Left colon (tissue), 2 donors: ENCODE measurements around the gene CFAP100. TPM values are rescaled to one million over a fixed set of nuclear protein-coding genes. Genes with fewer than 3 reads are reported as not detected.

Experiments used
- ATAC-seq: fragments of 200-7000 bp; cut with Tn5 transposase; one replicate; pipeline ENCODE4 v1.9.1; 2020; ENCODE audit warnings: mild to moderate bottlenecking, moderate library complexity
- DNase-seq, 2 donors: peaks; one replicate each; pipeline ENCODE4 v3.0.0-alpha.2; 2020
- intact Hi-C, 2 donors: fragments of 100-400 bp; cut with DNase I in 1 of 2; cut with micrococcal nuclease in 1 of 2; formaldehyde crosslinking; loops; one replicate each; pipeline versions ENCODE4 v1.11.2 to v1.14.0; 2022; cut with DNase I, micrococcal nuclease
- total RNA-seq, 2 donors: library from RNA; stranded (reverse); fragmentation: NEBNext Ultra II Directional; extraction: Animal tissue kit (Norgen Biotek cat#: 25700); gene quantifications; one replicate each; pipeline ENCODE4 v1.2.1, GENCODE V29; 2021
- donor health status: DM: no; HTN: no; CAD: no.
- donor health status: DM: yes; HTN: yes; CAD: no.

The CFAP100 gene
- total RNA-seq, 2 donors from 2014 or later = not detected

DNA sequence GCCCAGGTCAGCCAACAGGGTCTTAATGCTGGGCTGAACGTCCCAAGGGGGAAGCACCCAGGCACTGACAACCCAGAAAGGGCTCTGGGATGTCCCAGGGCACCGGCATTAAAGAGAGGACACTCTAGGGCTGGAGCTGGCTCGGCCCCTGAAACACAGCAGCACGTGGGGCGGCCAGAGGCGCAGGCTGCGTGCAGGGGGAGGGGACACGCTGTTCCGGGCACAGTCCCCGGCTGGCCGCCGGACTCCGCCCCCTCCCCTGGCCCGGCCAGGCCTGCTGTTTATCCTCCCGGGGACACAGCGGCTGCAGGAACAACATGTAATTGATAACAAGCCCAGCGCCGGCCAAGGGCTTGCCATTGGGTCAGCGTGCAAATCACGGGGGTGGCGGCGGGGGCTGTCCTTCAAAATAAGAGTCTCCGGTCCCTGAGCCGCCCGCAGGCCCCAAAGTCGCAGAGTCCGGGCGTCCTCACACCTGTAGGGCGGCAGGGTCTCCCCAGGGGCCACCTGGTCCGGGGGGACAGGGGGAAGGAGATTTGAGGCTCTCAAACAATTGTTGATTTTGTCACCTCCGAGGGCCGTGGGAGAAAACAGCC, 38.8 kb upstream of the CFAP100 start:
- DNase-seq = peak; percentile 77 to 93
- intact Hi-C loops = no loop called here
- peak; percentile 54 for ATAC-seq

DNA sequence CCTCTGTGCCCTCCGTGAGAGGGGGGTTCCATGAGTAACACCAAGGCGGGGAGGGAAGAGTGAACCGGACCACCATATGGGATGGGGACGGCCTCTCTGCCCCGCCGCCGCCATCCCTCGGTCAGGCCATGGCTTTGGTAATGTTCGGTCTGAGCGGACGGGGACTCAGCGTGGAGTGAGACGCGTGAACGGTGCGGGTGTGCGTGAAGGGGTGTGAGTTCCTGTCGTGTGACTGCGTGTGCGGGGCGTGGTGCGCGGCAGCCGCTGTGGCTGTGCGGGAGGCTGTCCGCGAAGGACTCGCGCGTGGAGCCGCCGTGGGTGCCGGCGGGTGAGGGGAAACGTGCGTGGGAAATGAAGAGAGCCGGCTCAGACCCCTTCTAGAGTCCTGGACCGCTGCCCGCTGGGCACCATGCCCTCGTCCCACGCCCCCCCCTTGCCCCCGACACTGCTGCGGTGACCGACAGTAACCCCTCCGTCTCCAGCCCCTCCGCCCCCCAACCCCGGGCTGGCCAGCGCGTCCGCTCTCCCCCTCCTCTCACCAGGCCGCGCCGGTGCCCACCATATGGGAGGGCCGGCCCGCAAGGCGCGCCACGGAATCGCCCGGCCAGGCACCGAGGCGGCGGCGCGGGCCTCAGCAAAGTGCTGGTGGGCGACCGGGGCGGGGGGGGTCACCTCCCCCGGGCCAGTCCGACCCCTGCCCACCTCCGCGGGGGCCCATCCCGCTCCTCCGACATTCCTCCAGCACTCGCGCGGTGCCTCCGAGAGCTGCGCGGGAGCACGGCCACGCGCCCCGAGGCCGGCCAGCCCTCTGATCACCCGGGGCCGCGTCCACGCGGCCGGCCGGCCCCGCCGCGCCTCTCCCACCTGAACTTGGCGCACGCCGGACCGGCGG, 38.1 kb upstream of the CFAP100 start:
- peak in 1 of 2 donors; percentile 34 for DNase-seq
- intact Hi-C loops = no loop called here
- peak; percentile 10 for ATAC-seq

DNA sequence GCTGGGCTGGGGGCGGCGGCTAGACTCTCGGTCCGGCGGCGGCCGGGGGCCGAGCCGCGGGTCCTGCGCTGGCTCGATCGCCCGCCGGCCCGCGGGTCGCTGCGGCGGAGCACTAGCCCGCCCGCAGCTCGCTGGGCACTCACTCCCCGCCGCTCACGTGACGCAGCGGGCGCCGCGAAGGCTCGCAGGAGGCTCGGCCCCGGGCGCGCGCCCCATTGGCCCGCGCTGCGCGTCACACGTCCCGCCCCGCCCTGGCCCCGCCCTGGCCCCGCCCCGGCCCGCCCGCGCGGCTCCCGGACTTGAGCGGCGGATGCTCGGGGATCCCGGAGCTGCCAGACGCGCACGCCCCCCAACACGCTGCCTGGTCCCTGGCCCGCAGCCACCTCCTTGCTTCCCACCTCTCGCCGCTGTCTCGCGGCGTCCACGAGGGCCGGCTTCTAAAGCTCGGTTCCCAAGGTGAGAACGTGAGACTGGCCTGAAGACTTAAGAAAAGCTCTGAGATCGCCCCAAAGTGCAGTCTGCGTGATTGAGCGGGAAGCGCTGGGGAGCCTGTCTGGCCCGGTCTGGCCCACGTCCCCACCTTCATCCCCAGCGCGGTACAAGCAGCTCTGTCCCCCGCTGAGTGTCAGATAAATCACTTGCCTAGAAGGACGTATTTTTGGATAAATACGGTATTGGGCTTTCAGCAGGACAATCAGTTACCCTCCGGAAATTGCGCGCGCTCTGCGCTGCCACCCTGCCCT, 37.2 kb upstream of the CFAP100 start, which contains the start of gene KLF15:
KLF15 (minus strand) TSS at position 114 of the 743 bp plus-strand sequence. CDS start 4,486 bp downstream, outside the sequence.
- DNase-seq = peak; percentile 75 to 87
- intact Hi-C loops = no loop called here

DNA sequence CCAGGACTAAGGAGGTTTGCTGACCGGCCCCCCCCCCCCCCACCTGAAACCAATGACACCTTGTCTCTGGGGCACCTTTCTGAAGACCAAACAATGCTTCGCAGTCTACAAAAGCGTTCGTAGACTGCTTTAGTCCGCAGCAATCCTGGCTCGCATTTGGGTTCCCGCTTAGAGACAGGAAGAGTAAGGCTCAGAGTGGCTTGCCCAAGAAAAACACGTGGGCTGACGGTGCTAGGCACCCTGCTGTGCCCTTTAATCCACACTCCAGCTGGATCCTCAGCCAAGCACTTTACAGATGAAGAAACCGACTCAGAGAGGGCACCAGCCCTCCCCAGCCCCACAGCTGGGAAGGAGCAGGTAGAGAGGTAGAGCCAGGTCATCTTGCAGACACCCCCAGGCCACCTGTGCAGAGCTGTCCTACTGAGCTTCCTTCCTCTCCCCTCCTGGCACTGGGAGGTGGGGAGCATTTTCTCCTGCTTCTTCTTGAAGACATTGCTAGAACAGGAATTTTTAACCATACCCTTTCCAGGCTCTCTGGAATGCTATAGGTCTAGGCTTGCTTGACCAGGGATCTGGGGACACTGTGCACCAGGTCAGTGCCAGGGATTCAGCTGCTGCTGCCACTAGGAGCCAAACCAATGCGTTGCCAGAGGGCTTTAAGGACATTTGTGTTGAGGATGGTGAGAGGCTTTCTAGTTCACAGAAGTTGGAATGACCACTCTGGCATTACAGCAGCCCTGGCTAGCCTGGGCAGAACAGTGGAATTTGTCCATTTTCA, 36.5 kb upstream of the CFAP100 start:
- DNase-seq (no peak), ATAC-seq (no peak)
- intact Hi-C loops = no loop called here

More for the DNA sequence above, 37.2 kb upstream of the CFAP100 start, which contains the start of gene KLF15:
- peak; percentile 96 for ATAC-seq

DNA sequence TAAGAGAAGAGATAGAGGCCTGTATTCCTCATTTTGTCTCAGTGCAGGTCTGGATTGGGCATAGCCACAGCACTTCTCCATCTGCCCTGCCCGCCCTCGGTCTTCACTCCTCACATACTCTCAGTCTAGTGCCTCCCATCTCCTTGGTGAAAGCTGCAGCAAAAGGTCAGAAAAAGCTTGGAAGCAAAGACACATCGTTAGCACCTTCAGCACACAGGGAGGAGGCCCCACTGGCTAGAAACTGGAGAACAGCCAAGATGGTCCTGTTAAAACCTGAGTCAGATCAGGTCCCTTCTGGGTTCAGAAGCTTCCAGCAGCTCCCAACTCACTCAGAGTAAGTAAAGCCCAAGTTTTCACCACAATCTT, 35.9 kb upstream of the CFAP100 start:
- DNase-seq (no peak), ATAC-seq (no peak)
- intact Hi-C loops = no loop called here

DNA sequence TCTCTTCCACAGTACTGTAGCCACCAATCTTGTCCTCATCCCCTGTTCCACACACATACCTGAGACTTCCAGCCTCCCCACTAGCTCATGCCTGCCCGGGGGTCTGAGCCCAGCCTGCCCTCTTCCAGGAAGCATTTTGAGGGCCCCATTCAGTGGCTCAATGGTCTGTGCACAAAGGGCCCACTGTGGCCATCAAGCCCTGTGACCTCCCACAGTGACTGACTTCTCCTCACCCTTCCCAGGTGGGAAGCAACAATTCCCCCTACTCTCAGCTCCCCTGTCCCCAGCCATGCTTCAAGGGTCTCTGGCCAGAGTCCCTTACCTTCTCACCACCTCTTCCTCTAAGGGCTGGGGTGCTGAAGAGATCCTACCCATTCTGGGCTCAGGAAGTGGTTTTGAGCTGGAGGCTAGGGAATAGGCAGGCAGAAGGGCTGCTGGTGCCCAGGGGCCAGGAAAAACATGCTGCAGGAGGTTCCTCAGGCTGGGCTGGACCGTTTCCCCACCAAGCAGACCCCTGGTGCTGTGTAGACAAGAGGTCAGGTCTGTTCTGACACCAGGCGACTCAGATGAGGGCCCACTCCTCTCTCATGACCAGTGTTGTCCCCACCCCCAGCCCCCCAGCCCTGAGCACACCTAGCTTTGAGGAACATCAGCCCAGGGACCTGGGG, 34.5 kb upstream of the CFAP100 start:
- no peak for ATAC-seq
- peak in 1 of 2 donors; percentile 9 for DNase-seq
- intact Hi-C loops = no loop called here

DNA sequence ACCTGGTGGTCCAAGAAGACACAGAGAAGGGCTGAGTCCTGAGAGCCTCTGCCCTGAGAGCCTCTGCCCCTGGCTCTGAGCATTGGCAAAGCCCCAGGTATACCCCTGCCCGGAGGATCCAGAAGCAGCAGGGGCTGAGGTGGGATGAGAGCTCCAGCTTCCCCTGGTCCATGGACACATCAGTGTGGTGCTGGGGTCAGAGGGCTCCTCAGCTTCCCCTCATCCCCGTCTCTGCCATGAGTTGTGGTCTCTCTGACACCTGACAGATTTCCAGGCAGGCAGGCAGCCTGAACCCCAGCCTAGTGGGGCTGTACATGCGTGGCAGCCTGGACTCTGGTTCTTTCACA, 34.0 kb upstream of the CFAP100 start:
- ATAC-seq (no peak), DNase-seq (peak in 1 of 2 donors; percentile 14)
- intact Hi-C loops = no loop called here

DNA sequence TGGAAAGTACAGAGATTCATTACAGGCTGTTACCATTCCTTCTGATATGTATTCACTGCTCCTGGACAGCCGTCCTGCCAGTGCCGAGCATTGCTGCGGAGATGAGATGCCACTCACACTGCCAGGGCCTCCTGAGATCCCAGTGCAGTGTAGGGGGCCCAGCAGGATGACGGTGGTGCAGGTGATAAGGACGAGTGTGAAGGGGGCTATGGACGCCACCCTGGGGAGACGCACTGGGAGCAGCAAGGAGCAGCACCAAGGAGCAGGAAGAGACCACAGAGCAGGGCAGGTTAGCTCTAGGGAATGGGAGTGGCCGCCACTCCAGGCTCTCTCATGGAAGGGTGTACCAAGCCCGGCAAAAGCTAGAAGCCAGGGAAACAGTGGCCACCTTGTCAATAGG, 33.5 kb upstream of the CFAP100 start:
- intact Hi-C loops = no loop called here
- ATAC-seq = no peak
- DNase-seq = peak in 1 of 2 donors; percentile 14

DNA sequence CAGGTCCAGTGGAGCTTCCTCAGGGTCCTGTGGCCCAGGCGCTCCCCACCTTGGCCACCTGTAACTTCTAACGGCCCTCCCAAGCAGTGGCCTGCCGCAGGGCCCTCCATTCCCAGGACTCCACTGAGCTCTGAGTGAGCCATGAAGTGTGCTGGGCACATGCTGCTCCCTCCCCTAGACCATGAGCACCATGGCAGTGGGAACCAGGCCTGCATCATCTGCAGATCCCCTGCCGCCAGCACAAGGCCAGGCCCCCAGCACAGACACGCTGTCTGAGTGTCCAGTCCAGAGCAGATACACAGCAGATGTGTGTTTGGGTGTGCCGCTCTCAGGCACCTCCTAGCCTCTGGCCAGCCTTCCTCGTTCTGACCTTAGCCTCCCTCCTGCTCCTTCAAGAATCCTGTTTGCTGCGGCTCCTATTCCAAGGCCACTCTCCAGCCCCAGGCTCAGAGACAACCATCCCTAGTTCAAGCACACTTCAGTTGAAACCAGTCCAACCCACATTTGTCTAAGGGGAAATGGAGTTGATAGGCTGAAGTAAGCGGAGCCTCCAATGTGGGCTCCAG, 30.5 kb upstream of the CFAP100 start:
- intact Hi-C loops = no loop called here
- ATAC-seq (no peak), DNase-seq (peak in 1 of 2 donors; percentile 14)

DNA sequence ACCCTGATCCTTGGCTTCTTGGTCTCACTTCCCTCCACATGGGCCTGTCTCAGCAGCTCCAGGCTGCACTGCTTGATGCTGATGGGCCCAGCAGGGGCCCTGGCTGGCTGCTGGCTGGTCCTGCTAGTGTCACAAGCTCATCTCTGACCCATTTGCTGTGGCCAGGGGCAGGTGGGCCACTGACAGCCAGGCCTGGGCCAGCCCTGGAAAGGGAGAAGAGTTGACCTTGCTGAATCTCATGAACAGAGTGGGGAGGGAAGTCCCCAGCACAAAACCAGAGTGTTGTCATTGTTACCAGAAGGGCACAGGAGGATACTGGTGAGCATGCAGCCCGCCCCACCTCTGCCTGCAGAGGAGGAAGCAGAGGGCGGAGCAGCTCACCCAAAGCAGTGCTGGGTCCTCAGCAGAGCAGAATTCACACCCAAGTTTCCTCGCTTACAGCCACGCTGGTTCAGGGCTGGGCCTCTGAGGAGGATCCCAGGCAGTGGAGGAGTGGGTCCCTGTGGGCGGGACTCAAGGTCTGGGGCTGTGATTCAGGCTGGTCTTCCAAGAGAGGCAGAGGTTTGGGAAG, 29.9 kb upstream of the CFAP100 start:
- no peak for ATAC-seq
- intact Hi-C loops = no loop called here
- peak in 1 of 2 donors; percentile 10 for DNase-seq

DNA sequence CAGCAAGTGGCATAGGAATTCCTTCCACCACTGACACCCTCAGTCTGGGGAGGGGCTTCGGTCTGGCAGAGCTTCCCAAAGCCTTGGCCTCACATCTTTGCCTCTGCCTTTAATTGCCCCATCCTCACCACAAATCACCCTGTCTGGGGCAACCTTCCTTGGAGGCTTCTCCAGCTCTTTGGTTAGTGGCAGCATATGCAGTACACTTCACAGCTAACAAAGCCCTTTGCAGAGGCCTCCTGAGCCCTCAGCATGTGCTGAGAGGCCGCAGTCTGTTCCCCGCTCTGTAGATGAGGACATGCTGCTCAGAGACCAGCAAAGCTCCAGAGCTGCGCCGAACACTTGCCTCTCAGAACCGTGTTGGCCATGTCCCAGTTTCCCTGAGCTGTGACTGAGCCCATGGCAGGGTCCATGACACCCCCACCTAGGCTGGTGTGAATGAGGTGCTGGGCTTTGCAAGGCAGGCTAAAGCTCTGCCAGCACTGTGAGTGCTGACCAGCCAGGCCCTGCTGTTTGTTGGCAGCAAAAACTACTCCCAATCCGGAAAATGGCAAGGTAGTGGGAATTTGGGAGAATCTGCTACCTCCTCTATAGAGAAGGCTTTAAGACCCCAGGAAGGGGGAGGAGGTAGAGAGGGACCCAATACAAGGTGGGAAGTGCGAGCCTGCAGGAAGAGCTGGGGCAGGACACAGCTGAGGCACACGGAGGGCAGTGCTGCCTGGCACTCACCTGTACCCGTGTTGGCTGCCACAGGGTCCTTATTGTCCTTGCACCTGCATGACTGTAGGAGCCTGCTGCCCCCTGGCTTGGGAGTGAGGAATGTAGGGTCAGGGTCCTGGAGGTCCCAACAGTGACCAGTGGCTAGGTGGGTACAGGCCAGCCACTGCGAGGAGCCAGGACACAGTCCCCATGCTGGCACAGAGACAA, 29.1 kb upstream of the CFAP100 start:
- ATAC-seq (no peak), DNase-seq (peak in 1 of 2 donors; percentile 19)
- intact Hi-C loops = no loop called here

DNA sequence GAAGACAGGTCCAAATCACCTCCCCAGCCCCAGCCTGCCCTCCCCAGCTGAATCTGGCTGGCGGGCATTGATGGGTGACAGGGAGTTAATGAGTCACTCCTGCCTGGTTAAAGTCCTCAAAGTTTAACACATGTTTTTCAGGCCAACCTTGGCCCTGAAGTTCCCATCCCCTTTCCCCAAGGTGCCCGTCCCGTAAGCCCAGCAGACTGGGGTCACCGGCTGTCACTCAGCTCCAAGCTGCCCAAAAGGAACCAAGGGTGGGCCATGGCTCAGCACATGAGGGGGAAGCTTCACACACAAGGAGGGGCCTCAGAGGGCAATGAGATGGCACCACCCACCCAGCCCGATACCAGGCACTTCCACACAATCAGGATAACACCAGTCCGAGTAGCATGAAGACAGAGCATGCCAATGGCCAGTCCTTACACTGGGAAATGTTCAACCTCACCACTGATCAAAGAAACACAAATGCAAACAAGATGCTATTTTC, 27.3 kb upstream of the CFAP100 start:
- intact Hi-C loops = no loop called here
- ATAC-seq (no peak), DNase-seq (no peak)

DNA sequence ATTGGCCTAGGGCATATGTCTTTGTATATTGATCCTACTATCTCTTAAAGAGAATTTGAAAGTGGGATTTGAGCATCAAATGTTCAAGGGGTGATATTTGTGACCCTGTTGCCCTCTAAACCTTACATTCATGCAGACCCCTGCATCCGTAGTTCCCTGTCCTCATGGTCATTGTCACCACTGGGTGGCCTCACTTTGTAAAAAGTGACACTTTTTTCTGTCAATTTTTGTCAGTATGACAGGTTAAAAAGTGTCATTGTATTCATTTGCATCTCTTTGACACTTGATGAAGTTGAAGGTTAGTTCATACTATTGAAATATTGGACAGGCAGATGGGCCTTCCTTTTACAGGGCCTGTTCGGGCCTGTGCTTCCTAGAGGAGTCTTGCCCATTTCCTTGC, 25.2 kb upstream of the CFAP100 start:
- ATAC-seq = no peak
- no peak for DNase-seq
- intact Hi-C loops = no loop called here

DNA sequence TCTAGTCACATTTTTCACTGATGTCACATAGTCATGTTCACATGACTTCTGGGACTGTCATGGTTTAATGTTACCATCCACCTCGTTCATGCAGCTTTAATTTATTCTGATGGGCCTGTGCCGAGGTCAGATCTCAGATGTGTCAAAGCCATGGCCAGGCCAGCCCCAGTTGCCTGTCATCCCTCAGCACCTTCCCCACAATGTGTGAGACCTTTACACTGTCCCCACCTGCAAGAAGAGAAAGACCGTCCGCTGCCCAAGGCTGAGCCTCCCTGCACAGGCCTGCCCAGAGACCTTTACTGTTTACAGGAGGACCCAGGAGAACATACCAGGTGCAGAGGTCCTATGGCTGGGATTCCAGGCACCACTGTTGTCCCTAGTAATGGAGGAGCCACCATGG, 24.7 kb upstream of the CFAP100 start:
- ATAC-seq (no peak), DNase-seq (peak in 1 of 2 donors; percentile 2)
- intact Hi-C loops = loop anchor here in 1 of 2 donors (10.0 kb wide), 1 partner anchor 105 kb away; no protein-coding TSS in a partner anchor

DNA sequence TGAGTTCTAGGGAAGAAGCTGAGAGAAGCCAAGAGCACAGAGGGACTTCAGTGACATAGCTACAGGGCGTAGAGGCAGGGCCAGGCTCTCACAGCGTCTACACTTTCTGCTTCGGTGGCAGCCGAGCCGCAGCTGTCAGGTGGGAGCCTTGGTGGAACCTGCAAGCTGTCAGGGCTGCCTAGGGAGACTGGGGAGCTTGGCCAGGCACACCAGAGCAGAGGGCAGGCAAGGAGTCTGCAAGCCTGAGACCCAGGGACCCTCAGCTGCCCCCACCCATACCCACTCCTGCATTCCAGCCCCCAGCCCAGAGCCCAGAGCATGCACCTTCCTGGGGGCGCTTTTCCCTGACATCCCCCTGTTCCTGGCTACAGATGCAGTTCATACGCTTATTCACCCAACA, 24.1 kb upstream of the CFAP100 start:
- ATAC-seq (no peak), DNase-seq (peak in 1 of 2 donors; percentile 5)
- intact Hi-C loops = loop anchor here in 1 of 2 donors (10.0 kb wide), 1 partner anchor 106 kb away; no protein-coding TSS in a partner anchor

DNA sequence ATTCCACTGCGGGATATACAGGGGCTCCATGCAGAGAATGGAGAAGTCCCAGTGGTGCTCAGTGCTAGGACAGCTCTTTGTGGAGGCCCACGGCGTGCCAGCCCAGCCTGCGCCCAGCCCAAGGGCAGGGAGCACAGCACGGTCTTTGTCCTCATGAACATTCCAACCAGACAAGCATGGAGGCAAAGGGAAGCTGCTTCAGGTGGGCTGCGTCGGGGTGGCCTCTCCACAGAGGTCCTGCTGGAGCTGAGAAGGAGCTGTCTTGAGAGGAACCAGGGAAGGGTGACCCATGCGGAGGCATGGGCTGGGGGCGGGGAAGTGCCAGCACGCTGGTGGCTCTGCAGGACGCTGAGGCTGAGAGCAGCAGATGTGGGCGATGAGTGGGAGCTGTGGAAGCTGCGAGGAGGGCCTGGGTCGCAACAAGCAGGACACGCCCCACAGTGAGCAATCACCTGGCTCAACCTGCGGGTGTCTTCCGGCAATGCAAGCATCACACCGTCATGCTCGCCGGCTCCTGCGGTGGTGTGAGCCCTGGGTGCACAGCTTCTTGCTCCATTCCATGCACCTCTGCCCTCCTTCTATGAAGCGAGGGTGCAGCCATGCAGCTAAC, 23.5 kb upstream of the CFAP100 start:
- DNase-seq = peak in 1 of 2 donors; percentile 17
- no peak for ATAC-seq
- intact Hi-C loops = loop anchor here in 1 of 2 donors (10.0 kb wide), 1 partner anchor 106 kb away; no protein-coding TSS in a partner anchor
